Endothelial cell of umbilical vein (primary cell): ENCODE measurements around the gene ZNF407. TPM values are rescaled to one million over a fixed set of nuclear protein-coding genes. Genes with fewer than 3 reads are reported as not detected.

ENCODE experiments used
- BruUV-seq: library from RNA; stranded (reverse); fragments of 400-500 nt; replicated peaks from 2 replicates; lab custom pipeline; 2021; lab: Mats Ljungman, UMichigan
- CTCF ChIA-PET: fragments of 300-600, 350-600 bp; sonication (Branson Sonifier 250); formaldehyde crosslinking; loops from one replicate; lab custom pipeline; 2021; ENCODE audit warnings: antibody characterized with exemption, inconsistent platforms; lab: Charles Lee
- POLR2A ChIA-PET: fragments of 300-600, 350-600 bp; sonication (Branson Sonifier 250); formaldehyde crosslinking; loops from one replicate; lab custom pipeline; 2021; ENCODE audit warnings: antibody characterized with exemption, inconsistent platforms; lab: Charles Lee
- DNase-seq: peaks from one replicate; pipeline ENCODE4 v3.0.0-alpha.2; 2011; ENCODE audit warnings: low read depth, low spot score
- FAIRE-seq: peaks from 2 replicates; lab custom pipeline; 2011; peaks lifted over from hg19 to GRCh38; lab: Jason Lieb, UNC
- H2AFZ ChIP-seq: 2 replicates; pipeline ENCODE4 v1.6.0; 2012; ENCODE audit warnings: low read depth, low read length, control low read depth, inconsistent platforms
- H3K27ac ChIP-seq: 2 replicates; pipeline ENCODE4 v1.5.1; 2011; ENCODE audit warnings: low read depth, mild to moderate bottlenecking, control low read depth, low read length, moderate library complexity; ENCODE audit not compliant: insufficient read depth
- H3K27me3 ChIP-seq, 2 experiments: 2 replicates each; pipeline versions ENCODE4 v1.6.0 to v1.6.1; 2011; ENCODE audit warnings: low read length in 2 of 2, mixed read lengths in 1 of 2; ENCODE audit not compliant: control insufficient read depth in 2 of 2, insufficient read depth in 2 of 2
- H3K36me3 ChIP-seq, 2 experiments: 2 replicates in 1 of 2; 3 replicates in 1 of 2; pipeline ENCODE4 v1.5.1; 2011; ENCODE audit warnings: low read length in 2 of 2, mild to moderate bottlenecking in 1 of 2, moderate library complexity in 1 of 2; ENCODE audit not compliant: control insufficient read depth in 2 of 2, insufficient read depth in 2 of 2; ENCODE audit errors: extremely low read depth in 1 of 2
- H3K4me1 ChIP-seq: 3 replicates; pipeline ENCODE4 v1.5.1; 2011; ENCODE audit warnings: mild to moderate bottlenecking, low read length; ENCODE audit not compliant: control insufficient read depth, insufficient read depth; ENCODE audit errors: extremely low read depth
- H3K4me2 ChIP-seq: 2 replicates; pipeline ENCODE4 v1.6.1; 2011; ENCODE audit warnings: low read length, control low read depth, mixed read lengths; ENCODE audit not compliant: insufficient read depth
- H3K4me3 ChIP-seq, 3 experiments: fragments of 200-600 bp in 1 of 3; sonication (generic), shearing (Covaris generic) in 1 of 3; replicated peaks in 1 of 3; 2 replicates each; pipeline ENCODE4 v1.5.1; 2011 to 2016; ENCODE audit warnings: control low read depth in 3 of 3, low read length in 3 of 3, mild to moderate bottlenecking in 2 of 3, inconsistent platforms in 1 of 3, low read depth in 1 of 3, moderate library complexity in 1 of 3; ENCODE audit not compliant: insufficient read depth in 1 of 3
- H3K79me2 ChIP-seq: 2 replicates; pipeline ENCODE4 v1.6.0; 2012; ENCODE audit warnings: low read length, inconsistent platforms; ENCODE audit not compliant: control insufficient read depth, insufficient read depth
- H3K9ac ChIP-seq: replicated peaks from 2 replicates; pipeline ENCODE3; 2011; ENCODE audit warnings: low read length, control low read depth; ENCODE audit not compliant: insufficient read depth; ENCODE audit errors: extremely low read depth
- H3K9me1 ChIP-seq: replicated peaks from 3 replicates; pipeline ENCODE4 v1.6.0; 2011; ENCODE audit warnings: mild to moderate bottlenecking, low read length; ENCODE audit not compliant: control insufficient read depth, insufficient read depth; ENCODE audit errors: extremely low read depth
- H3K9me3 ChIP-seq: replicated peaks from 2 replicates; pipeline ENCODE4 v1.5.1; 2012; ENCODE audit warnings: low read length, inconsistent platforms; ENCODE audit not compliant: control insufficient read depth, insufficient read depth
- H4K20me1 ChIP-seq: replicated peaks from 2 replicates; pipeline ENCODE3; 2011; ENCODE audit warnings: mild to moderate bottlenecking, low read length; ENCODE audit not compliant: control insufficient read depth, insufficient read depth; ENCODE audit errors: extremely low read depth
- CTCF ChIP-seq, 2 donors: IDR thresholded peaks; 1 replicate in 1 of 2; 2 replicates in 1 of 2; pipeline ENCODE4 v1.5.1; 2011; ENCODE audit warnings: low read length in 2 of 2, mild to moderate bottlenecking in 2 of 2, moderate library complexity in 2 of 2, control low read depth in 1 of 2, inconsistent platforms in 1 of 2, low read depth in 1 of 2; ENCODE audit not compliant: insufficient read depth in 1 of 2; ENCODE audit errors: extremely low read depth in 1 of 2
- EZH2 ChIP-seq: IDR thresholded peaks from 2 replicates; pipeline ENCODE4 v1.6.1; 2012; ENCODE audit warnings: borderline replicate concordance, low read depth, mild to moderate bottlenecking, moderate library complexity, low read length, inconsistent platforms; ENCODE audit not compliant: severe bottlenecking
- GATA2 ChIP-seq: IDR thresholded peaks from 2 replicates; pipeline ENCODE4 v1.7.0; 2011; ENCODE audit warnings: low read depth, mild to moderate bottlenecking, moderate library complexity, mixed read lengths, low read length; ENCODE audit not compliant: insufficient read length, insufficient read depth
- MAX ChIP-seq: IDR thresholded peaks from 2 replicates; pipeline ENCODE4 v1.6.1; 2011; ENCODE audit not compliant: insufficient read depth, insufficient read length
- POLR2A ChIP-seq: IDR thresholded peaks from 2 replicates; pipeline ENCODE4 v1.6.1; 2012; ENCODE audit warnings: low read depth, mild to moderate bottlenecking, control low read depth, low read length
- dilution Hi-C: fragments of 300-500 bp; cut with MboI; formaldehyde crosslinking; loops from one replicate; pipeline ENCODE4 v1.15.0; 2019; ENCODE audit warnings: low sequenced_read_pairs; ENCODE audit not compliant: extremely low pct_ligation_motif_present
- intact Hi-C: fragments of 100-400 bp; cut with micrococcal nuclease; formaldehyde crosslinking; loops from one replicate; pipeline ENCODE4 v1.10.0; 2022
- polyA plus RNA-seq, 4 experiments: library from polyadenylated mRNA; depleted of rRNA in 3 of 4; stranded (reverse) in 3 of 4; unstranded in 1 of 4; fragments of >200 nt; gene quantifications; 2 replicates each; pipeline versions ENCODE4 v1.2.1 to v1.2.3, GENCODE V29; 2011 to 2012; ENCODE audit warnings: missing spikeins in 1 of 4
- total RNA-seq: library from RNA; stranded (reverse); gene quantifications from 2 replicates; pipeline ENCODE4 v1.2.3, GENCODE V29; 2021

The ZNF407 gene
- total and polyA plus RNA-seq, 2 donors (not counting 3 experiments of a cell fraction or from before 2014, with no cell fraction given), result 3.8 to 20.1 TPM

DNA sequence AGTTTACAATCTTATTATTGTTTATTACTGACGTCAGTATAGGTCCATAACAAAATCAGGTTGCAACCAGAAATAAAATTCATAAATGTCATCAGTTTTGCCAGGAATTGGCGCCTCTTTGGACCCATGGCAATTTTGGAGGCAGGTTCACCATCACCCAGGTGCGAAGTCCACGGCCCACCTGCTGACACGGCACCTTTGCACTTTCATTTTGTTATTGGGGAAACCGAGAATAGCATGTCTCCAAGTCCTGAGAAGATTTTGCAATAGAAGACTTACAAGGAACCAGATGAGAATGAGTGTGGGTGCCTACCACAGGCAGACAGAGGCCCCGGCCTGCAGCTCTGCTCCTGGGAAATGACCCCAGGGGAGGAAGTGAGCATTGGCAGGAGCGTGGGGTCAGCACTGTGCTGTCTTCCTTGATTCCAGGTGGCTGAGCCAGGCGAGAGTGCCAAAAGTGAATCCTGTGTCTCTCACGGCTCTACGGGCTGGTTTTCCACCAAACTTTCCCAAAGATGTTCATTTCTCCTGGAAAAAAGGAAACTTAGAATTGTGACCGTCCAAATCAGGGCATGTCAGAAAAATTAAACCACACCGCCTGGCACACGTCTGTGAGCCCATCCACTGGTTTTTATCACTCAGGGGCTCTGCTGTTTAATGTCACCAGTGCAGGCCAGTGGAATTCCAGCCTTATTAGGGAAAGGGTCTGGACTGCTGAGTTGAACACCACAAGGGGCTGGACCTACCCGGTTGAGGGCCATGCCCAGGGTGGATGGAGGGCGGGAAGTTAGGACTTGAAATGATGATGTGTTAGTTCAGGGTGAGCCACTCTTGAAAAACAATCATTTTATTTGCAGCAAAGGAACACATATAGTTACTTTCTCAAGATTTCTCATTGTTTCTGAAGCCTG lies 514.8 kb downstream of the ZNF407 start:
- no peaks in the 10 kb centered on the region for H4K20me1 ChIP-seq
- no peaks in the 10 kb centered on the region for H3K27me3 ChIP-seq
- intact Hi-C loops, result no loop called here
- no TSS peak for BruUV-seq
- H3K4me2 ChIP-seq, result no peak overlapping the region
- H3K79me2 ChIP-seq, result no peaks in the 10 kb centered on the region
- ChIA-PET POLR2A (no interaction called here), CTCF (no interaction called here)
- no peak for DNase-seq
- no peak overlapping the region for H3K27ac ChIP-seq
- H2AFZ ChIP-seq, result no peak overlapping the region
- no peak overlapping the region for H3K9ac ChIP-seq
- H3K4me3 ChIP-seq, result no peak overlapping the region
- H3K9me3 ChIP-seq, result no peaks in the 10 kb centered on the region
- TF ChIP-seq EZH2, result no peak
- TF ChIP-seq POLR2A, result no peak
- TF ChIP-seq CTCF (IDR thresholded peaks at IDR 0.05; ENCODE audit: extremely low read depth in 1 of 2, insufficient read depth in 1 of 2, low read depth in 1 of 2, low read length in 2 of 2), result no peak
- TF ChIP-seq GATA2, result no peak
- no peak for TF ChIP-seq MAX
- H3K4me1 ChIP-seq, result no peaks in the 10 kb centered on the region
- H3K36me3 ChIP-seq, result no peaks in the 10 kb centered on the region
- dilution Hi-C loops, result no loop called here
- H3K9me1 ChIP-seq, result no peaks in the 10 kb centered on the region
- FAIRE-seq, result no peak
